HTERT RPE-1 (cell line): Measurements from ENCODE around the gene ABT1.

ENCODE experiments used
- in situ Hi-C: fragments of 300-500 bp; cut with MboI; formaldehyde crosslinking; loops from 4 replicates; pipeline ENCODE4 v1.14.3; 2020; ENCODE audit warnings: low sequenced_read_pairs

The ABT1 gene

DNA sequence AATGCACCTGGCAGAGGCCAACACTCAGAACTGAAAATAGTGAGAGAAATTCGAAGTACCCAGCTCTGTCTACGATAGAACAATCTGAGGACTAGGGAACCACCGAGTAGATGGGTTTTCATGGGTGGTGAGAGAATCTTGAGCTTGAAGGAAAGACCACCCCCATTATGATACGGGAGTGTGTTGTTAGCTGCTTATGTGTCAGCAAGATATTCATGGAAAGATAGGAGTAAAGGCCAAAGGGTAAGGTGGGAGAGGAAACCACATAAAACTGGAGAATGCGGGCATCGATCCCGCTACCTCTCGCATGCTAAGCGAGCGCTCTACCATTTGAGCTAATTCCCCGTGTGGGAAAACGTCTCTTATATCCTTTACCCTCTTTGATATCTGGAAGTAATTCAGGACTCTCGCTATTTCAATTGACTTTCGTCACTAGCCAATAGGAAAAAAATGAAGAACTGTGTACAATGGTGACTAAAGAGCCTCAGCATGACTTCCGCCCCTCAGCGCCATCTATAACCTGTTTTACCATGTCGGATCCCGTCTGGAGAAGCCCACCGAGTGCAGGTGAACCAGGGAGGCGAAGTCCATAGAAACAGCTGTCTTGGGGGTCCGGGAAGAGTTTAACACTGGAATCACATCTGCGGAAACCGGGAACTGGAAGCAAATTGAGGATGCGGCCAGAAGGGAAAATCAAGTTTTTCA lies 25.0 kb upstream of the ABT1 start:
- in situ Hi-C loops: no loop called here

- in situ Hi-C loops: no loop called here
Observed at GRCh38 chr6:26575494-26575939, 21.2 kb upstream of the ABT1 start.

GRCh38 chr6:26576407-26576843 lies 20.3 kb upstream of the ABT1 start:
- in situ Hi-C loops: no loop called here

DNA sequence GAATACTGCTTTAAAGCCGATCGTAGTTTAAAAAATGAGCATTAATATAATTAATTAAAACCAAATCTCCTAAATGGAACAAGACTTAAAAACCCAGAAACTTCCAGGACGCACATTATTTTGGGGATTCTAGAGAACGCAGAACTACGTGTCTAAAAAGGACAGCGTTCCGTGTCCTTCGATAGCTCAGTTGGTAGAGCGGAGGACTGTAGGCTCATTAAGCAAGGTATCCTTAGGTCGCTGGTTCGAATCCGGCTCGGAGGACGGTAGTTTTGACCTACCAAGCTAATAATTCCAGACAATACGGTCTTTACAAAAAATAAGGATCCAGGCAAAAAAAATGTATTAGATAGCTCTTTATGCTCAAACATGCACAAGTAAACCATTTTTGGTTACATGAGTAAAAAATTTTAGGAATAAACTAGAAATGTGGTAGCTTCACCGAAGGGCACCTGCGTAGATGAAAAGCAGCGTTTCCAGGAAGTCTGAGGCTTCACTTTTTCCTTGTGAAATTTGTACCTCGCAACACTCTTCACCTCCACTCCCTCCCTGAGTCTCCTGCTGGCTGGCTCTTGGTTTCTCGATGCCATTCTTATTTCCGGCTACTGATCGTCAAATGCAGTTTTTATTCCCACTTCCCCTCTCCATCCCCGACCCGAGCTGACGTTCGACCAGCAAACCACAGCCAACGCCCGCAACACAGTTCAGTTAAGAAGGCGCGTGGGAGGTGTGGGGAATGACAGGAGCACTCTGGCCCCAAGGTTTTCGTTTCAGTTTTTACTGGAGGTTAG lies 19.6 kb upstream of the ABT1 start:
- in situ Hi-C loops: no loop called here

GRCh38 chr6:26577720-26578072 lies 19.1 kb upstream of the ABT1 start:
- in situ Hi-C loops: no loop called here

DNA sequence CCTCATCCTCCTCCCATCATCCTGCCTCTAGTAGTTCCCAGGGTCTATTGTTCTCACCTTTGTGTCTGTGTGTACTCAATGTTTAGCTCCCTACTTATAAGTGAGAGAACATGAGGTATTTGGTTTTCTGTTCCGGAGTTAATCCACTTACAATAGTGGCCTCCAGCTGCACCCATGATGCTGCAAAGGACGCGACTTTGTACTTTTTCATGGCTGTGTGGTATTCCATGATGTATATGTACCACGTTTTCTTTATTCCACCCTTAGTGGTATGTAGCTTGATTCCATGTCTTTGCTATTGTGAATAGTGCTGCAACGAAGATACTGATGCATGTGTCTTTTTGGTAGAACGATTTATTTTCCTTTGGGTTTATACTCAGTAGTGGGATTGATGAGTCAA lies 18.5 kb upstream of the ABT1 start:
- in situ Hi-C loops: no loop called here

GRCh38 chr6:26578741-26579140 lies 18.0 kb upstream of the ABT1 start:
- in situ Hi-C loops: no loop called here

- in situ Hi-C loops: no loop called here
Observed at GRCh38 chr6:26581164-26581915, 15.4 kb upstream of the ABT1 start.

DNA sequence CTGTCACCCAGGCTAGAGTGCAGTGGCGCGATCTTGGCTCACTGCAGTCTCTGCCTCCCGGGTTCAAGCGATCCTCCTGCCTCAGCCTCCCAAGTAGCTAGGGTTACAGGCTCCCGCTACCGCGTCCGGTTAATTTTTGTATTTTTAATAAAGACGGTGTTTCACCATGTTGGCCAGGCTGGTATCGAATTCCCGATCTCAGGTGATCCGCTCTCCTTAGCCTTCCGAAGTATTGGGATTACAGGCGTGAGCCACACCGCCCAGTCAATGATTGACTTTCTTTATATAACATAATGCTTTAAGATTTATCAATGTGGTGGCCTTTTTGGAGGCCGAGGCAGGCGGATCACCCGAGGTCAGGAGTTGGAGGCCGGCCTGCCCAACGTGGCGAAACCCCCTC lies 7.8 kb upstream of the ABT1 start:
- in situ Hi-C loops: no loop called here

- in situ Hi-C loops: no loop called here
Observed at GRCh38 chr6:26592649-26593048, 4.1 kb upstream of the ABT1 start.

- in situ Hi-C loops: no loop called here
Observed at GRCh38 chr6:26593278-26594130, 3.2 kb upstream of the ABT1 start.

DNA sequence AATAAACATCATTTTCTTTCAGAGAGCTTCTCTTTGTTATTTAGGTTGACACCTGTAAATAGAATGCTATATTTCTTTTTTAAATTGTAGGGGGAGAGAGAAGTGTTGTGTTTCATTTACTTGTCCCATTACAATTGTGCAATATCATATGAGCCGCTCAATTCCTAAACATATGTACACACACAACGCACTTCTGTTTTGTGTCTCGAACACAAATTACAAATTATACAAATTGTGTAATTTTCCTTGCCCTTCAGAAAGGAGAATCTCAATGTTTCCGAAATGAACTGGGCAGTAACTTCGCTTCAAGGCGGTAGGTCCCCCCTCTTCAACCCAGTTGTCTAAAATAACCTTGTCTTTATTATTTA lies 2.6 kb upstream of the ABT1 start:
- in situ Hi-C loops: no loop called here

DNA sequence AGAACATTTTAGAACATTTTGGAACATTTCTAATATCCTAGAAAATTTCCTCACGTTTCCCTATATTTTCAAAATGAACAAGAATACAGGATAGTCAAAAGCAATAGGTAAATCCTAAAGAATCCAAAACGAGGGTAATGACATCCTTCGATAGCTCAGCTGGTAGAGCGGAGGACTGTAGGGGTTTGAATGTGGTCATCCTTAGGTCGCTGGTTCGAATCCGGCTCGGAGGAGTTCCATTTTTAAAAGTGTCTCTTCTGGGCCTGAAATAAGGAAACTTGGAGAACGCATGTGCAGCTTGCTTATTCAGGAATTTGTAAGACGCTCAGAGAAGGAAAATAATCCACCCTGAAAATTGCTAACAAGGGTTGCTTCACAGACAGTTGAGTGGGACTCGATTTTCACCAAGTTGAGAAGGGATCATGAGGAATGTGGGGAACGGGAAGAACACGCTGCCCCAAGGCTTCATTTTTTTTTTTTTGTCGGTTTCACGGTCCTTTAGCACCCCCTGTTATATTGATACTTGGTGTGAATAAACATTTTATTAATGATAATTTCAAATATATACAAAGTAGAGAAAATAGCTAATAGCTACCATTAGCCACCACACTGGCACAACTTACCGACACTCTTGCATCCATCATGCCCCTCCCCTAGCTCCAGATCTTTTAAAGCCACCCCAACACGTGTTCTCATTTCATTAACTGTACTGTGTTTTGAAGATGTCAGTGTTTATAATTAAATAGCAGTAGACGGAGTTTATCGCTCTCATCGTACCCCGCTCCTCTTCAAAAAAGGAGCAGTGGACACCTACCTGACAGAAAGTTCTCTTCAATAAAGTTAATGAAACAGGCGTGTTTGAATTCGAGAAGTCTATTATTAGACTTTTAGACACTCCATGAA lies 1.8 kb upstream of the ABT1 start:
- in situ Hi-C loops: no loop called here

- in situ Hi-C loops: no loop called here
Observed at GRCh38 chr6:26595669-26596269, 984 bp upstream of the ABT1 start.

DNA sequence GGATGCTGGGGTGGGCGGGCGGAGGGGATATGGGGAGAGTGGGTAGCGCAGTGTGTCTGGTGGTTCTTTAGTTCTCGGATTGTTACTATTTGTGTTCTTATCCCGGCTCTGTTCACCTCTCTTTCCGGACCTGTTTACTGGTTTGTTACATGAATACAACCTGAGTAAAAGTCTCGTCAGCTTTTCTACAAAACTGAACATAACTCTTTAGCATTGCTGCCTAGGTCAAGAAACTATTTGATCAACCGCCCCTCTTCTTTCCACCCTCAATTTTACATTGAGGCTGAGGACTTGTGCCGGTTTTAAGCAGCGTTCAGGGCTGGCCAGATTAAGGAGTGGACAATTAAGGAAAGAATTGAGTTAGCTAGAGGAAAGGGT lies 625 bp downstream of the ABT1 start:
- in situ Hi-C loops: no loop called here

- in situ Hi-C loops: no loop called here
Observed at GRCh38 chr6:26597821-26598220, 1.1 kb downstream of the ABT1 start.

GRCh38 chr6:26598267-26598666 lies 1.5 kb downstream of the ABT1 start:
- in situ Hi-C loops: no loop called here

- in situ Hi-C loops: no loop called here
Observed at GRCh38 chr6:26599134-26599533, 2.4 kb downstream of the ABT1 start.

DNA sequence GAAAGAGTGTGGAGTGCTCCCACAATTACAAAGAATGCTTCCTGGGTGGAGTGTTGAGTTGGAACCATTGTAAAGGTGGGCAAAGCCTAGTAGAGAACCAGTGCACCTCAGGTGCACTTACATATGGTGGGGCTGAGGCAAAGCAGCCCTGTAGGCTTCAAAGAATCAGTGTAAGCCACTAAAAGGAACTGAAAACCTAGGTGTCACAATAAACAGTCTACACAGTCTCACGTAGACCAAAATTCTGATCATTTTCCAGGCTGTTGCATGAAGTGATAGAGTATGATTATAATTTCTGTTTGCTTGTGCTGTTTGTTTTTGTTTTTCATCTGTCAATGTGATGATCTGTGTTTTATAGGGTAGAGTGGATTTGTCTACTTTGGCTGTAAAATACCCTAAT lies 2.8 kb downstream of the ABT1 start:
- in situ Hi-C loops: no loop called here

DNA sequence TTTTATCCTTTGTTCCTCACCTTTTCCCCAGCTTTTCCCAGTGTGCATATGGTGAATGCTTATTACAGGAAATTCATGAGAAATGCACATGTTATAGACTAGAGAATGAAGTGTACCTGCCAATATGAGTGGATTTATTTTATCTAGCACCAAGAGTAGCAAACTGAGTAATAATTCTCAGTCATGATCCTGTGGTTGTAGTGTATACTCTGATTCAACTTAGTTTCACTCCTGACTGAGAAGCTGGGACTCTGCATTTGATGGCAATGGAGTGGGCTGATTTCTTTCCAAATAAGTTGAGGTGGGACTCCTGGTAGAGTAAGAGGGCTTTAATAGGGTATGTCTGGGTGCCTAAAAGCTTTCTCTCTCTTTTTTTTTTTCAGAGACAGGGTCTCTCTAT lies 4.0 kb downstream of the ABT1 start:
- in situ Hi-C loops: no loop called here
